Transverse colon (tissue), 4 donors: Measurements from ENCODE around the gene PHAF1. TPM values are rescaled to one million over a fixed set of nuclear protein-coding genes. Genes with fewer than 3 reads are reported as not detected.

Experiments used
- DNase-seq: peaks from one replicate; pipeline ENCODE4 v3.0.0-alpha.2; 2019
- H3K27ac ChIP-seq, 4 donors: fragments of 200-600 bp; sonication (generic); 2 replicates each; pipeline ENCODE4 v1.5.1; 2016 to 2018; ENCODE audit warnings: inconsistent platforms in 4 of 4
- H3K27me3 ChIP-seq: fragments of 200-600 bp; sonication (generic); 2 replicates; pipeline ENCODE4 v1.5.1; 2017; ENCODE audit warnings: inconsistent platforms
- H3K36me3 ChIP-seq, 4 donors: fragments of 200-600 bp; sonication (generic); 2 replicates each; pipeline ENCODE4 v1.5.1; 2017 to 2019; ENCODE audit warnings: inconsistent platforms in 4 of 4
- H3K4me1 ChIP-seq, 4 donors: fragments of 200-600 bp; sonication (generic); 2 replicates each; pipeline ENCODE4 v1.5.1; 2017 to 2020; ENCODE audit warnings: inconsistent platforms in 4 of 4
- H3K4me3 ChIP-seq, 4 donors: fragments of 200-600 bp; sonication (generic); 1 replicate in 1 of 4; 2 replicates in 3 of 4; pipeline versions ENCODE4 v1.5.1 to v1.6.1; 2017 to 2019; ENCODE audit warnings: inconsistent platforms in 4 of 4
- H3K9me3 ChIP-seq, 2 donors: fragments of 200-600 bp; sonication (generic); 2 replicates each; pipeline ENCODE4 v1.5.1; 2017 to 2019; ENCODE audit warnings: inconsistent platforms in 2 of 2
- CTCF ChIP-seq, 5 experiments: fragments of 200-600 bp in 3 of 5; fragments of 450-650 bp in 2 of 5; sonication (generic) in 3 of 5; IDR thresholded peaks; 1 replicate in 2 of 5; 2 replicates in 3 of 5; pipeline ENCODE4 v1.5.1; 2016 to 2017; ENCODE audit warnings: antibody characterized with exemption in 5 of 5, inconsistent platforms in 3 of 5, mild to moderate bottlenecking in 2 of 5, moderate library complexity in 1 of 5
- EP300 ChIP-seq: sonication (generic); formaldehyde crosslinking; IDR thresholded peaks from one replicate; pipeline ENCODE4 v1.6.1; 2017; ENCODE audit warnings: antibody characterized with exemption, low read depth
- POLR2A ChIP-seq: fragments of 450-650 bp; IDR thresholded peaks from one replicate; pipeline ENCODE4 v1.6.1; 2016; ENCODE audit warnings: antibody characterized with exemption, mild to moderate bottlenecking, moderate library complexity
- POLR2AphosphoS5 ChIP-seq, 3 donors: sonication (generic); formaldehyde crosslinking; IDR thresholded peaks; one replicate each; pipeline ENCODE4 v1.6.1; 2016; ENCODE audit warnings: antibody characterized with exemption in 3 of 3
- WGBS, 2 donors: methylation state at CpG; one replicate each; pipeline ENCODE4 v1.1.5; 2018; ENCODE audit warnings: low coverage in 1 of 2; 5-methylcytosine and 5-hydroxymethylcytosine counted together
- in situ Hi-C, 4 donors: fragments of 200-750 bp; cut with MboI; loops; one replicate each; pipeline versions ENCODE4 v1.15.0 to v1.15.1; 2017; ENCODE audit warnings: low sequenced_read_pairs in 3 of 4, low pct_ligation_motif_present in 1 of 4, low pct_unique_long_range_greater_than_20kb in 1 of 4
- intact Hi-C: fragments of 100-400 bp; cut with DNase I; formaldehyde crosslinking; loops from one replicate; pipeline ENCODE4 v1.15.1; 2023; ENCODE audit warnings: low total_unique reads
- total RNA-seq, 4 donors: library from RNA; depleted of rRNA; stranded (reverse); fragments of >200 nt; gene quantifications; one replicate each; pipeline ENCODE4 v1.1.0, GENCODE V29; 2016

PHAF1 gene
- total RNA-seq, 4 donors from 2014 or later, result 13.3 to 23.8 (median 17.7) TPM

GRCh38 chr16:67191995-67192681 is 82.4 kb downstream of the PHAF1 start, which contains the start of gene E2F4:
E2F4 (plus strand) TSS chr16:67192155; CDS start chr16:67192228, 73 bp downstream.
- WGBS, 2 donors, result 0% methylated on average over 53 of the region's 54 CpGs; no CpG with 5 or more reads in 1 of the 2 donors
- H3K4me3 ChIP-seq, result peak within 1 kb of the TSS; percentile 79 to 97 (median 88)
- in situ Hi-C loops, result no loop called here
- peak; percentile 93 for DNase-seq
- H3K27me3 ChIP-seq, result no peaks in the 10 kb centered on the region
- peak within 1 kb of the TSS; percentile 78 to 92 (median 86) for H3K27ac ChIP-seq
- TF ChIP-seq POLR2AphosphoS5 (IDR thresholded peaks at IDR 0.05) (peak; percentile 55 to 87 (median 81)), EP300 (no peak), POLR2A (peak; percentile 35), CTCF (IDR thresholded peaks at IDR 0.05) (no peak)
- H3K9me3 ChIP-seq, result no peaks in the 10 kb centered on the region
- peaks cover 0 to 26% (median 11%) of the 10 kb centered on the region in 4 donors for H3K36me3 ChIP-seq
- peaks cover 11 to 25% (median 19%) of the 10 kb centered on the region in 4 donors for H3K4me1 ChIP-seq
- intact Hi-C loops, result no loop called here

GRCh38 chr16:67192781-67193361 is 83.1 kb downstream of the PHAF1 start:
- no peaks in the 10 kb centered on the region for H3K9me3 ChIP-seq
- H3K4me3 ChIP-seq, result peak overlapping the region; percentile 79 to 97 (median 88)
- 27% methylated on average over 17 of the region's 17 CpGs; no CpG with 5 or more reads in 1 of the 2 donors for WGBS, 2 donors
- peaks cover 11 to 26% (median 23%) of the 10 kb centered on the region in 4 donors for H3K4me1 ChIP-seq
- peaks cover 0 to 31% (median 11%) of the 10 kb centered on the region in 4 donors for H3K36me3 ChIP-seq
- no peak for DNase-seq
- H3K27me3 ChIP-seq, result no peaks in the 10 kb centered on the region
- intact Hi-C loops (no loop called here), in situ Hi-C loops (no loop called here)
- no peak for TF ChIP-seq POLR2A
- no peak for TF ChIP-seq CTCF (IDR thresholded peaks at IDR 0.05)
- no peak for TF ChIP-seq POLR2AphosphoS5 (IDR thresholded peaks at IDR 0.05)
- no peak for TF ChIP-seq EP300
- H3K27ac ChIP-seq, result peak overlapping the region; percentile 78 to 92 (median 86)

GRCh38 chr16:67193536-67193935 is 83.8 kb downstream of the PHAF1 start:
- Histone ChIP-seq H3K4me3 (peak overlapping the region in 1 of 4 donors; percentile 97), H3K27ac (peak overlapping the region in 1 of 4 donors; percentile 92), H3K9me3 (no peaks in the 10 kb centered on the region), H3K4me1 (peaks cover 11 to 33% (median 29%) of the 10 kb centered on the region in 4 donors), H3K27me3 (no peaks in the 10 kb centered on the region), H3K36me3 (peaks cover 0 to 31% (median 11%) of the 10 kb centered on the region in 4 donors)
- in situ Hi-C loops (no loop called here), intact Hi-C loops (no loop called here)
- no peak for DNase-seq
- no peak for TF ChIP-seq CTCF (IDR thresholded peaks at IDR 0.05)
- TF ChIP-seq EP300, result no peak
- no peak for TF ChIP-seq POLR2AphosphoS5 (IDR thresholded peaks at IDR 0.05)
- TF ChIP-seq POLR2A, result no peak

GRCh38 chr16:67194260-67194659 is 84.5 kb downstream of the PHAF1 start:
- in situ Hi-C loops, result no loop called here
- Histone ChIP-seq H3K4me3 (no peak overlapping the region), H3K27ac (no peak overlapping the region), H3K36me3 (peaks cover 0 to 31% (median 11%) of the 10 kb centered on the region in 4 donors), H3K4me1 (peaks cover 11 to 37% (median 34%) of the 10 kb centered on the region in 4 donors), H3K9me3 (no peaks in the 10 kb centered on the region), H3K27me3 (no peaks in the 10 kb centered on the region)
- no peak for TF ChIP-seq CTCF (IDR thresholded peaks at IDR 0.05)
- no peak for TF ChIP-seq EP300
- TF ChIP-seq POLR2A, result no peak
- no peak for TF ChIP-seq POLR2AphosphoS5 (IDR thresholded peaks at IDR 0.05)
- intact Hi-C loops, result no loop called here
- 96% methylated on average over 6 of the region's 6 CpGs; no CpG with 5 or more reads in 1 of the 2 donors for WGBS, 2 donors
- no peak for DNase-seq
